ENCODE data around the gene DOK6. TPM values are rescaled to one million over a fixed set of nuclear protein-coding genes. Genes with fewer than 3 reads are reported as not detected.

The DOK6 gene
- total RNA-seq, 2 experiments from 2014 or later: not detected

DNA sequence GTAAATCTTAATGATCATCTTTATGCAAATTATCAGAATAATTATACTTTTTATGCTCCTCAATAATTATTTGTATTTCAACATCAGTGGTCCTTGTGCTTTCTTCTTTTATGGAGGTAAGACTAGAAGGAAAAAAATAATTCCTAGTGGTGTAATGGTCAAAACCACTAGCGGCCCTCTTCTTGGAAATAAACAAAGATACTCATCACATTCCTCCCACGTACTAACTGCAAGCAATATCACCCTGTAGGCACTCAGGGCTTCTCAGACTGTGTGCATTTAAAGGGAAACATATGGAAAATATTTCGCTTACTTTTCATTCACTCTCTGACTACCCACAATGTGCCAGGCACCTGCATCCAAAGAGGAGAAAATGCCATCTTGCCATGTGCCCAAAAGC lies 263.7 kb downstream of the DOK6 start:
- DNase-seq: no peak

GRCh38 chr18:69674292-69674877 lies 273.7 kb downstream of the DOK6 start:
- DNase-seq (no peak), ATAC-seq (ENCODE audit: low read depth) (no peak)
- POLR2A ChIA-PET: no interaction called here
- H3K4me1 Mint-ChIP-seq: no peaks in the 10 kb centered on the region
- no peak overlapping the region for H3K4me3 Mint-ChIP-seq
- H3K9me3 Mint-ChIP-seq: no peaks in the 10 kb centered on the region
- no peak overlapping the region for H3K27ac Mint-ChIP-seq
- peaks cover 2% of the 10 kb centered on the region for H3K27me3 Mint-ChIP-seq
- H3K36me3 Mint-ChIP-seq: no peaks in the 10 kb centered on the region

More for the DNA sequence above, 263.7 kb downstream of the DOK6 start:
- Mint-ChIP-seq H3K27me3 (peaks cover 8% of the 10 kb centered on the region), H3K27ac (no peak overlapping the region), H3K4me1 (no peaks in the 10 kb centered on the region), H3K9me3 (no peaks in the 10 kb centered on the region), H3K4me3 (no peak overlapping the region), H3K36me3 (no peaks in the 10 kb centered on the region)
- ATAC-seq (ENCODE audit: low read depth): no peak
- POLR2A ChIA-PET: no interaction called here

- H3K36me3 Mint-ChIP-seq: no peaks in the 10 kb centered on the region
- no peak overlapping the region for H3K27ac Mint-ChIP-seq
- ATAC-seq (ENCODE audit: low read depth): no peak
- H3K27me3 Mint-ChIP-seq: peaks cover 2% of the 10 kb centered on the region
- no peaks in the 10 kb centered on the region for H3K4me1 Mint-ChIP-seq
- no peak overlapping the region for H3K4me3 Mint-ChIP-seq
- POLR2A ChIA-PET: no interaction called here
- no peak for DNase-seq
- H3K9me3 Mint-ChIP-seq: no peaks in the 10 kb centered on the region
These were observed 274.3 kb downstream of the DOK6 start for GRCh38 chr18:69674966-69675365.

GRCh38 chr18:69677595-69677994 lies 276.9 kb downstream of the DOK6 start:
- Mint-ChIP-seq H3K4me3 (no peak overlapping the region), H3K27ac (no peak overlapping the region)

DNA sequence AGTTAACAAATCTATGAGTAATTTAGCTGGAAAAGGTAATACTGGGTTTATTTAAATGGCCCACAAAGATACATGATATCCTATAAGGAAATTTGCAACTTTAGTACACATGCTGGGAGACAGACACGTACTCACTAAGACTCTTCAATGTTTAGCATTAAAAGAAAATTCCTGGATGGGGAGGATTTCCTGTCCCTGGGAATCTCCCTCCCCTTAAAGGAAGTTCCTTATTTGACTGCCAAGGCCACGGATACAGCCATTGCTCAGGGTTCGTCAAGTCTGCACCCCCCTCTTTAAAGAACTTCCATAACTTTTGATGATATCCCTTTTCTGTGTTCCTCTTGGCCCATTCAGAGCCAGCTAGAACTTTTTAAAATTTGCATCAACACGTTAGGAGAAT lies 279.4 kb downstream of the DOK6 start:
- Mint-ChIP-seq H3K27me3 (no peaks in the 10 kb centered on the region), H3K27ac (no peak overlapping the region), H3K36me3 (no peaks in the 10 kb centered on the region), H3K9me3 (no peaks in the 10 kb centered on the region), H3K4me1 (no peaks in the 10 kb centered on the region), H3K4me3 (no peak overlapping the region)
- ATAC-seq (ENCODE audit: low read depth): no peak
- no peak for DNase-seq
- POLR2A ChIA-PET: no interaction called here

More at GRCh38 chr18:69677595-69677994, 276.9 kb downstream of the DOK6 start:
- Mint-ChIP-seq H3K4me1 (no peaks in the 10 kb centered on the region), H3K9me3 (no peaks in the 10 kb centered on the region), H3K27me3 (peaks cover 2% of the 10 kb centered on the region), H3K36me3 (no peaks in the 10 kb centered on the region)
- DNase-seq: no peak
- no peak for ATAC-seq (ENCODE audit: low read depth)
- POLR2A ChIA-PET: no interaction called here

GRCh38 chr18:69683176-69683575 lies 282.5 kb downstream of the DOK6 start:
- ATAC-seq (ENCODE audit: low read depth) (no peak), DNase-seq (no peak)
- Mint-ChIP-seq H3K4me1 (no peaks in the 10 kb centered on the region), H3K4me3 (no peak overlapping the region), H3K9me3 (no peaks in the 10 kb centered on the region), H3K36me3 (no peaks in the 10 kb centered on the region), H3K27me3 (no peaks in the 10 kb centered on the region), H3K27ac (no peak overlapping the region)
- POLR2A ChIA-PET: no interaction called here

DNA sequence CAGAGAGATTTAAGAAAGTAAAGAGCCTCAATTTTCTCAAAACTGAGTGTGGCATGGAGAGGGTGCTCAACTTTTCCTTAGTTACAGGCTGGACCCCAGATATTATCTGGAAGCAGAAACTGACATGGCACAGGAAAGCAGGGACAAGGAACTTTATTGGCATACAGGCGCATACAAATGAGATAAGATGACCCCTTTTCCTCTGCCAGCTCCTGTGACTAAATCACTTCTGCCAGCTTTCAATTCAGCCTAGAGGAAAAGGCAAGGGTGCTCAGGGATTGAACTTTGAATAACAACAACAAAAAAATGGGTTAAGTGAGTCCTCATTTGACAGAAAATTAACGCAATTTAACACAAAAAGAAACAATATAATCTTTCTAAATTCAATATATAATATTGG lies 284.1 kb downstream of the DOK6 start:
- no peaks in the 10 kb centered on the region for H3K27me3 Mint-ChIP-seq
- no peaks in the 10 kb centered on the region for H3K9me3 Mint-ChIP-seq
- no peaks in the 10 kb centered on the region for H3K4me1 Mint-ChIP-seq
- DNase-seq (no peak), ATAC-seq (ENCODE audit: low read depth) (no peak)
- H3K4me3 Mint-ChIP-seq: no peak overlapping the region
- H3K36me3 Mint-ChIP-seq: no peaks in the 10 kb centered on the region
- no peak overlapping the region for H3K27ac Mint-ChIP-seq
- POLR2A ChIA-PET: no interaction called here

DNA sequence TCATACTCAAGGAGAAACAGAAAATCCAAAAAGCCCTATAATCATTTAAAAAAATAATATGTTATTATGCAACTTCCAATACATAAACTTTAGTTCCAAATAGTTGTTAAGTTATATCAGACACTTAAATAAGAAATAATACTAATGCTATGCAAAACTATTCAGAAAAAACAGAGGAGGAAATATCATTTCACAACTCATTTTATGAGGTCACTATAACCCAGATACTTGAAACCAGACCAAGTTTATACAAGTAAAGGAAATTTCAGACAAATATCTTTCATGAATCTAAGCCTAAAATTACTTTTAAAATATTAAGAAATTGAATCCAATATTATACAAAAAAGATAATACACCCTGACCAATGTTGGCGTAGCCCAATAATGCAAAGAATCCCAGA lies 286.2 kb downstream of the DOK6 start:
- Mint-ChIP-seq H3K9me3 (no peaks in the 10 kb centered on the region), H3K4me1 (no peaks in the 10 kb centered on the region), H3K36me3 (no peaks in the 10 kb centered on the region), H3K27ac (no peak overlapping the region), H3K27me3 (no peaks in the 10 kb centered on the region), H3K4me3 (no peak overlapping the region)
- no peak for DNase-seq
- POLR2A ChIA-PET: no interaction called here
- no peak for ATAC-seq (ENCODE audit: low read depth)

- Mint-ChIP-seq H3K36me3 (no peaks in the 10 kb centered on the region), H3K4me1 (no peaks in the 10 kb centered on the region), H3K4me3 (no peak overlapping the region), H3K27ac (no peak overlapping the region), H3K27me3 (no peaks in the 10 kb centered on the region), H3K9me3 (no peaks in the 10 kb centered on the region)
- POLR2A ChIA-PET: no interaction called here
- DNase-seq (no peak), ATAC-seq (ENCODE audit: low read depth) (no peak)
These were observed 288.6 kb downstream of the DOK6 start for GRCh38 chr18:69689121-69689759.

DNA sequence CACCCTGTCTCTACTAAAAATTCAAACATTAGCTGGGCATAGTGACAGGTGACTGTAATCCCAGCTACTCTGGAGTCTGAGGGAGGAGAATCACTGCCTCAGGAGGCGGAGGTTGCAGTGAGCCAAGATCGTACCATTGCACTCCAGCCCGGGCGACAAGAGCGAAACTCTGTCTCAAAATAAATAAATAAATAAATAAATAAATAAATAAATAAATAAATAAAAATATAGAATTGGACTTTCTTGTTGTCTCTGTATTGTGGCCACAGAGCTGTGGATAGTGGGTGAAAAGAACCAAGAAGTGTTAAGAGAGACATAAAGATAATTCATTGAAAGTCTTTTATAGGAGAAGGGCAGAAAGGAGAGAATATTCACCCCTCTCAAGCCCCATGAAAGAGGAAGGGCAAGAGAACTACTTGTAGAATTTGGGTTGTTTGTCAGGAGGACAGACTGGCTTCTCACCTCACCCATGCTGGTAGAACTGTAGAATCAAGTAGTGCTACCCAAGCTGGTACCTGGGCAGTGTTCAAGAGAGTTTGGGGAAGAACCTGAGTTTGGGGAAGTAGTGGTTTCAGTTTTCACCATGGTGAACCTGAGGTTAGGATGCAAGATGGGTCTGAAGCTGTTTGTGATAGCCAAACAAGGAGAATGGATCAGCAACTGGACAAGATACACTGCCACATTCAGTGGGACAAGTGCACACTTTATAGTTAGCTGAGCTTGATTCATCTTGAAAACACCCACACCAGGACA lies 290.5 kb downstream of the DOK6 start:
- DNase-seq (no peak), ATAC-seq (ENCODE audit: low read depth) (no peak)
- Mint-ChIP-seq H3K27ac (no peak overlapping the region), H3K4me3 (no peak overlapping the region), H3K27me3 (no peaks in the 10 kb centered on the region), H3K36me3 (no peaks in the 10 kb centered on the region), H3K4me1 (no peaks in the 10 kb centered on the region), H3K9me3 (no peaks in the 10 kb centered on the region)
- POLR2A ChIA-PET: no interaction called here

DNA sequence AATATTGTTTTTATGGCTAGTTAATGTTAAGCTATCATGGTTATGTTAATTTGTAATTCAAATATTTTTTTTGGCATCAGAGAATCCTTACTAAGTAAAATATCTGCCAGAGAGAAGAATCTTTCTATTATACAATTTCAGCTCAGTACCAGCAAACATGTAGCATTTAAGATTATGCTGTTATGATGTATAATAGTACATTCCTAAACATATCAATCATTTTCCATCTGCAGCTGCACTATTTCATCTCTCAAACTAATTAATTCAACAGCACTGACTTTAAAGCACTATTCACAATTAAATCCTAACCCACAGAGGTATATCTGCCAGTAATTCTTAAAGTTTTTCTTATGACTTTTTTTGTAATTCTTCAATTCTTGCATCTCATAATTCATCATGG lies 296.4 kb downstream of the DOK6 start:
- ATAC-seq (ENCODE audit: low read depth) (no peak), DNase-seq (no peak)
- Mint-ChIP-seq H3K4me3 (no peak overlapping the region), H3K27me3 (peaks cover 4% of the 10 kb centered on the region), H3K36me3 (no peaks in the 10 kb centered on the region), H3K4me1 (no peaks in the 10 kb centered on the region), H3K27ac (no peak overlapping the region), H3K9me3 (no peaks in the 10 kb centered on the region)
- POLR2A ChIA-PET: no interaction called here

- no peak overlapping the region for H3K27ac Mint-ChIP-seq
- POLR2A ChIA-PET: no interaction called here
- no peak overlapping the region for H3K4me3 Mint-ChIP-seq
- H3K9me3 Mint-ChIP-seq: no peaks in the 10 kb centered on the region
- DNase-seq (no peak), ATAC-seq (ENCODE audit: low read depth) (no peak)
- peaks cover 4% of the 10 kb centered on the region for H3K27me3 Mint-ChIP-seq
- no peaks in the 10 kb centered on the region for H3K4me1 Mint-ChIP-seq
- no peaks in the 10 kb centered on the region for H3K36me3 Mint-ChIP-seq
These were observed 297.0 kb downstream of the DOK6 start for GRCh38 chr18:69697689-69698088.

- DNase-seq: no peak
- no peaks in the 10 kb centered on the region for H3K36me3 Mint-ChIP-seq
- H3K27ac Mint-ChIP-seq: no peak overlapping the region
- H3K27me3 Mint-ChIP-seq: peaks cover 6% of the 10 kb centered on the region
- POLR2A ChIA-PET: no interaction called here
- H3K4me1 Mint-ChIP-seq: peaks cover 3% of the 10 kb centered on the region
- no peak overlapping the region for H3K4me3 Mint-ChIP-seq
- no peak for ATAC-seq (ENCODE audit: low read depth)
- H3K9me3 Mint-ChIP-seq: no peaks in the 10 kb centered on the region
These were observed 300.6 kb downstream of the DOK6 start for GRCh38 chr18:69701305-69701704.

DNA sequence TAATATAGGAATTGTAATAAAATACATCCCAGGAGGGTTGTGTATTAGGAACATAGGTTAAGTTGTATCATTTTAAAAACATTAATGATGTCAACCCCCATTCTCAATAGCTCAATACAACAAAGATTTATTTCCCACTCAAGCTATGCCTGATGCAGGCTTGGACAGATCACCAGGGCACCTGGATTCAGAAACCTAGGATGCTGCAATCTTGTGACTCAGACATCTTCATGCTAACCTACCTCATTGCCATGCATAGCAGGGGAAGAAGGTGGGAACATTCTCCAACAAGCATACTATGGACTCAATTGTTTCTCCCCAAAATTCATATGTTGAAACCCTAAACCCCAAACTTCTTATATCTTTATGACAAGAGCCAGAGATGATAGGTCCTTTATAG lies 302.8 kb downstream of the DOK6 start:
- H3K9me3 Mint-ChIP-seq: peaks cover 4% of the 10 kb centered on the region
- H3K4me1 Mint-ChIP-seq: peaks cover 3% of the 10 kb centered on the region
- POLR2A ChIA-PET: no interaction called here
- no peak overlapping the region for H3K4me3 Mint-ChIP-seq
- ATAC-seq (ENCODE audit: low read depth): no peak
- no peak overlapping the region for H3K27ac Mint-ChIP-seq
- no peaks in the 10 kb centered on the region for H3K36me3 Mint-ChIP-seq
- DNase-seq: no peak
- H3K27me3 Mint-ChIP-seq: peaks cover 2% of the 10 kb centered on the region
